Measurements from ENCODE around the gene INSM1. TPM values are rescaled to one million over a fixed set of nuclear protein-coding genes. Genes with fewer than 3 reads are reported as not detected.

The INSM1 gene
- total RNA-seq, 1 experiment from 2014 or later = 3.3 TPM

- TF ChIP-seq ATF2 (CRISPR knock-in tag; IDR thresholded peaks at IDR 0.05; ENCODE audit: borderline replicate concordance, low read depth) (no peak), FOXP4 (CRISPR knock-in tag; IDR thresholded peaks at IDR 0.05) (no peak), SMAD4 (CRISPR knock-in tag; IDR thresholded peaks at IDR 0.05) (no peak), NFYB (CRISPR knock-in tag; conservative IDR thresholded peaks at IDR 0.05; ENCODE audit: low read depth) (no peak)
Observed at GRCh38 chr20:20343932-20344331, 24.0 kb upstream of the INSM1 start (continued).

GRCh38 chr20:20344476-20344875 lies 23.4 kb upstream of the INSM1 start:
- ChIA-PET CTCF (no interaction called here), POLR2A (no interaction called here)
- Mint-ChIP-seq H3K36me3 (no peaks in the 10 kb centered on the region), H3K27me3 (ENCODE audit: low read depth) (no peaks in the 10 kb centered on the region), H3K9me3 (no peaks in the 10 kb centered on the region), H3K4me3 (no peak overlapping the region), H3K27ac (no peak overlapping the region), H3K4me1 (no peaks in the 10 kb centered on the region)
- DNase-seq (ENCODE audit: low spot score) (no peak), ATAC-seq (no peak)
- TF ChIP-seq ARID4B (CRISPR knock-in tag; IDR thresholded peaks at IDR 0.05; ENCODE audit: borderline replicate concordance) (no peak), ZNF671 (CRISPR knock-in tag; IDR thresholded peaks at IDR 0.05) (no peak), FOXP4 (CRISPR knock-in tag; IDR thresholded peaks at IDR 0.05) (no peak), ESRRA (CRISPR knock-in tag; IDR thresholded peaks at IDR 0.05; ENCODE audit: borderline replicate concordance) (no peak), SMAD3 (CRISPR knock-in tag; IDR thresholded peaks at IDR 0.05; ENCODE audit: borderline replicate concordance) (no peak), ERG (CRISPR knock-in tag; IDR thresholded peaks at IDR 0.05) (no peak), PRRX2 (CRISPR knock-in tag; IDR thresholded peaks at IDR 0.05) (no peak), JAZF1 (CRISPR knock-in tag; IDR thresholded peaks at IDR 0.05) (no peak), PRDM15 (CRISPR knock-in tag; IDR thresholded peaks at IDR 0.05) (no peak)
- TF ChIP-seq, protein P1, sequence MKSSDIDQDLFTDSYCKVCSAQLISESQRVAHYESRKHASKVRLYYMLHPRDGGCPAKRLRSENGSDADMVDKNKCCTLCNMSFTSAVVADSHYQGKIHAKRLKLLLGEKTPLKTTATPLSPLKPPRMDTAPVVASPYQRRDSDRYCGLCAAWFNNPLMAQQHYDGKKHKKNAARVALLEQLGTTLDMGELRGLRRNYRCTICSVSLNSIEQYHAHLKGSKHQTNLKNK (CRISPR knock-in tag; IDR thresholded peaks at IDR 0.05) = no peak

Measured in WTC11 (cell line).